Inflammatory macrophage treated with lipopolysaccharide for 1 hour (primary cell): ENCODE data around the gene MLLT1.

Experiments used
- DNase-seq, 2 donors: peaks; one replicate each; pipeline ENCODE4 v3.0.0-alpha.2; 2020 to 2022

Gene MLLT1

GRCh38 chr19:6233827-6234511 is 45.8 kb downstream of the MLLT1 start:
- peak; percentile 7 to 49 for DNase-seq

GRCh38 chr19:6233056-6233826 is 46.5 kb downstream of the MLLT1 start:
- no peak for DNase-seq

GRCh38 chr19:6232601-6233055 is 47.1 kb downstream of the MLLT1 start:
- no peak for DNase-seq

DNA sequence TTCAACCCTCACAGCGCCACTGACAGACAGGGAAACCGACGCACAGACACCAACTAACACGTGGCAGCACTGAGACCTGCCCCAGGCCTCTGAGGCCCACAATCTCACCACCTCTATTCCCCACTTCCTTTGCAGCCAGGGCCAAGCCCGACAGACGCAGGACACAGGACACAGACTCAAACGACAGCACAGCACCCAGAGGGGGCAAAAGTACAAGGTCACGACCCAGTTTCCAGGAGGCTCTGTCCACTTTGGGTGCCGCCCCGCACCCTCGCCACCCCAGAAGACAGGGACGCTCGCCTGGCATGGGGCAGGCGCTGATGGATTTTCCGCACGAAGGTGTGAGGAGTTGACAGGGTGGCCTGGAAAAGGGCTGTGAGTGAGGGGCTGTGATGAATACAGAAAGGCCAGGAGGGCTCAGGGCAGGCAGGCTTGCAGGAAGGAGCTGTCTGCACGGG is 48.8 kb downstream of the MLLT1 start:
- no peak for DNase-seq

DNA sequence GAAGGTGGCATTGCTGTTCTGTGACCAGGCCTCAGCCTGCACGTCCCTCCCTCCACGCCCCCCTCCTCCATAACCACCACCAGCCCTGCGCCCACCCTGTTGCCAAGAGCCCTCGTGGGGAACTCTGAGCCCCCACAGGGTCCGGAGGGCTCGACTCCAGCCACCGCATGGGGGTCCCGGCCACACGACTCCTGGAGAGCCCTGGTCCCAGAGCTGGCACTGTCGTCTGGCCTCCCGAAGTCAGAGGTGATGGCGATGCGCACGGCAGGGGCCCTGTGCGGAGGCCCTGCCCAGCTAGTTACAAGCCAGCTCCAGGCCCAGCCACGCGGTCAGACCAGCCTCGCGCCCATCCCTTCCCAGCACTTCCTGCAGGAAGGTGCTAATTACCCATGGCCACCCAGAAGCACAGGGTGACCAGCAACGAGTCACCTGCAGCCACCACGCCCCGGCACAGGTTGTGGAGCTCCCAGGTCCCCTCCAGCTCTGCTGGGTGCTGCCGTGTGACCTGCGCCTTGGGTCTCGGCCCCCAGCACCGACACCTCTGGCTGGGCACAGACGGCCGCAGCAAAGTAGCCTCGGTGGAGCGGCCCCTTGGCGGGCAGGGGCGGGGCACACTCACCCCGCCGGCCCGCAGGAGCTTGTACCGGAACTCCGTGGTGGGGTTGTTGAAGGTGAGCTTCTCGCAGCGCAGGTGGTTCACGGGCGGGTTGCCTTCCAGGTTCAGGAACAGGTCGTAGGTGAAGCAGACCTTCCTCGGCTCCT is 49.6 kb downstream of the MLLT1 start:
- no peak for DNase-seq

DNA sequence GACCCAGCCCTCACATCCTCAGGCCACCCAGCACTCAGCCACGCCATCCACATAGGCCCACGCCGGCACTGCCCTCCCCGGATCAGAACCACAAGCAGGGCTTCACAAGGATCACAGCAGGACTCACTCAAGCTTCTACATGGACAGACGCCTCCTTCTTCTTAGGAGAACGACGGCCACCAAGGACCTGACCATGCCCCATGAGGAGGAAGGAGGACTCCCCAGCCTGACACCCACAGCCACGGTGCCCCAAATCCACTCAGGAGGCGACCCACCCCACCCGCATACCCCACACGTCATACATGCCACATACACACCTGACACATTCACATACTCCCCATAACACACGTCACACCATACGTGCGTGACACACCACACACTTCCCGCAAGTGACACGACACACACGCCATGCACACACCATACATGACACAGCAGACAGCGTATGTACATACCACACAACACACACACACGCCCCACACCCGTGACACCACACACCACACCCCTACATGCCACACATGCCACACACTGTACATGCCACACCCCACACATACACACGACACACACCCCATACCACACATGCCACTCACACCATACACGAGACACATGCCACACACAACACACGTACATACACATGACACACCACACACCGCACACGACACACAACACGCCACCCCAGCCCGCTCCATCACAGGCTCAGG is 50.4 kb downstream of the MLLT1 start:
- DNase-seq = no peak

- no peak for DNase-seq
Measured at GRCh38 chr19:6228551-6229215, 51.1 kb downstream of the MLLT1 start.

- DNase-seq = no peak
Measured at GRCh38 chr19:6227936-6228325, 51.8 kb downstream of the MLLT1 start.

- DNase-seq = no peak
Measured at GRCh38 chr19:6227156-6227935, 52.4 kb downstream of the MLLT1 start.

DNA sequence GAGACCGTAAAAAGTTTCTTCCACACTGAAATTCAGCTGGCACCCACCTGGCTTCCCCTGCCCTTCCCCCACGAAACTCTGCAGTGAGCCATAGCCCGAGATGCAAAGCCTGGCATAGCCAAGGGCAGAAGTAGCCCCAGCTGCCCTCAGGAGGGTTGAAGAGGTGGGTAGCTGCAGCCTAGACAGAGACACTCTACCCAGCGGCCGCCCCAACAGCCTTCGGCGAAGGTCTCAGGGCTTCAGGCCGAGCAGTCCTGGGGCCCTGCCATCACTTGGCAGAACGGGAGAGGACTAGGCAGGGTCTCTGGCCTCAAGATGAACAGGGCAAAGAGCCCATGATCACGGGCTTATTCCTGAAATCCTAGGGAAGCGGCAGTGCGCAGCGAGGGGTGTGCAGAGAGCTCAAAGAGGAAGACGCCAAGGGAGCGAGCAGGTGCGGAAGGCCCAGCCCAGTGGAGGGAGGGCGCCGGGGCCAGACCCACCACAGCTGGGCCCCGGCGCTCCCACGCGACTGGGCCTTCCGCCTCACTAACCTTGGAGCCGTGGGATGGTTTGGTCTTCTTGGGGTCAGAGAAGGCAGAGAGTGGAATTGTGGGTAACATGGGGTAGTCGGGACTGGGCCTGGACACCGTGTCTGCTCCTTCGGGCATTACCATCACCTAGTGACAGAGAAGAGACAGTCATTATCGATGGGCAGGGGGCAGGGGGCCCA is 53.2 kb downstream of the MLLT1 start:
- no peak for DNase-seq

- DNase-seq = no peak
Measured at GRCh38 chr19:6226012-6226411, 53.8 kb downstream of the MLLT1 start.

- DNase-seq = no peak
Measured at GRCh38 chr19:6225232-6225865, 54.4 kb downstream of the MLLT1 start.

GRCh38 chr19:6224308-6224675 is 55.5 kb downstream of the MLLT1 start:
- DNase-seq = no peak

DNA sequence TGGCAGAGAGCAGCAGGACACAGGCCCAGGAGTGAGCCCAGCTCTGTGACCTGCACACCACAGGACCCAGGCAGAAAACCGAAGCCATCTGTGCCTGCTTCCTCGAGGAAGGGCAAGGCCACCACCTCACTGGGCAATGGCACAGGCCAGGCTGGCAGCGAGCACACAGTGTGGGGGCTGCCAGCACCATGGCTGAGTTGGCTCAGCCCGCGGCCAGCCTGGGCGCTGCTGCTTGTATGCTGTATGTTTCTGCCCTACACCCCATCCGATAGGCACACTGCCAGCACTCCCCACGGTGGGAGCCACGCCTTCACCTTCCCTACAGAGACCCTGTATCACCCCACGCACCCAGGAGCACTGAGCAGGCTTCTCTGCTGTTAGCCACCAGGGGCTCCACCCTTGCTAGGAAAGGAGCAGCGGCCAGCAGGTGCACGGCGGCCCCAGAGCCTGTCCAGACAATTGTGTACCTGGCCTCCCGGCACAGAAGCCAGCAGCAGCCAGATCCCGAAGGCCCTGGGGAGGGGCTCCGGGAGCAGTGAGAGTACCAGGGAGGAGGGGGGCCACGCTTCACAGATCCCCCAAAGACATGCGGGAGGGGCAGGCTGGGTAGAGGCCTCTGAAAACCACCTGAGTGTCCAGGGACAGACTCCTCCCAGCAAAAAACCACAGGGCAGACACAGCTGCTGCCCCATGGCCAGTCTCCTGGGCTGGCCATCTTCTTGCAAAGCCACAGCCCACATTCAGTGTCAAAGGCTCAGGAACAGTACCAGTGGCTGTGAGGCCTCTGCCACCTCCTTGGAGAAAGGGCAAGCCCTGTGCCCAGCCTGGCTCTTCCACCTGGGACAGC is 56.1 kb downstream of the MLLT1 start:
- no peak for DNase-seq

DNA sequence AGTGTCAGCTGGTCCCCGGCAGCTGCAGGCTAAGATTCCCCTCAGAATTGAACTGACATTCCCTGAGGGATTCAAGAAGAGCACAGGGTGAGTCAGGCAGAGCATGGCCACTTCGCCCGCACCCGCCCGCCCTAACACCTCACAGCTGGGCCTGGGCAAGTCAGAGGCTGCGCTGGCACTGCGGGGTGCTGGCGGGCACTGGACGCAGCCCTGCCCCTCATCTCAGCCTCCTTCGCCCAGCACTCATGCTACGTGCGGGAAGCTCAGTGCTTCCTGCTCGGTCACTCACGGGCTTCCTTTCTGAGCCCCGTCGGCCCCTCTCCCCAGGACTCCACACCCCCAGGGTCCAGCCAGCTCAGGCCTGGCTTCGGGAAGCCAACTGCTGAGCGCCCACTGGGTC is 56.9 kb downstream of the MLLT1 start:
- no peak for DNase-seq

DNA sequence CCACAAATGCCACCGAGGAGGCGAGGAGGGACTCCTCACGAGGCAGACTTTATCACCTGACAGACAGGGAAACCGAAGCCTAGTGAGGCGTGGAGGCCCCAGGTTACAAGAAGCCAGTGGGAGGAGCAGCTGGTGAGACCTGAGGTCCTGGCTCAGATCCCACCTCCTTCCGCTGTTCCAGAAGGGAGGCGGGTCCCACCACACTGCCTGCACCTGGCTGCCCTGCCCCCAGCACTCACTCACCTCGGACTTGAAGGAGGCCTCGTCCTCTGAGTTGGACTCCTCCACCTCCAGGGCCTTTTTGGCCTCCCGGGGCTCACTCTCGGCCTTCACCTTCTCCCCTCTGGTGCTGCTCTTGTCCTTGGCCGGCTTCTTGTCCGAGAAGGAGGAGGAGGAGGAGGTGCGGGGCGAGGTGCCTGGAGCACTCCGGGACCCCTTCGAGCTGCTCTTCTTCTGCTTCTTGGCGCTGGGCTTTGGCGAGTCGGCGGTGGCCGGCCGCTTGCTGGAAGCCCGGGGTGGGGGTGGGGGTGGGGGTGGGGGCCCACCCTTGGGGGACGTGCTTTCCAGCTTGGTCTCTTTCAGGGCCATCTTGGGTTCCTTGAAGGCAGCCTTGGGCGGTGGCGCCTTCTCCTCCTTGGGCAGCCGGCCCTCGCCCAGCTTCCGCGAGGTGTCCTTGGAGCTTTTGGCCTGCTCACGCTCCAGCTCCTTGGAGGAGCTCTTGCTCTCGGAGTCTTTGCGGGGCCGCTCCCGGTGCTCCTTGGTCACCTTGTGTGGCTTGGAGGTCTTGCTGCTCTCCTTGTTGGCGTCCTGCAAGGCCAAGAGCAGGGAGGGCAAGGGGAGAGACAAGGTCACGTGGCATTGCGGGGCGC is 57.7 kb downstream of the MLLT1 start:
- no peak for DNase-seq

DNA sequence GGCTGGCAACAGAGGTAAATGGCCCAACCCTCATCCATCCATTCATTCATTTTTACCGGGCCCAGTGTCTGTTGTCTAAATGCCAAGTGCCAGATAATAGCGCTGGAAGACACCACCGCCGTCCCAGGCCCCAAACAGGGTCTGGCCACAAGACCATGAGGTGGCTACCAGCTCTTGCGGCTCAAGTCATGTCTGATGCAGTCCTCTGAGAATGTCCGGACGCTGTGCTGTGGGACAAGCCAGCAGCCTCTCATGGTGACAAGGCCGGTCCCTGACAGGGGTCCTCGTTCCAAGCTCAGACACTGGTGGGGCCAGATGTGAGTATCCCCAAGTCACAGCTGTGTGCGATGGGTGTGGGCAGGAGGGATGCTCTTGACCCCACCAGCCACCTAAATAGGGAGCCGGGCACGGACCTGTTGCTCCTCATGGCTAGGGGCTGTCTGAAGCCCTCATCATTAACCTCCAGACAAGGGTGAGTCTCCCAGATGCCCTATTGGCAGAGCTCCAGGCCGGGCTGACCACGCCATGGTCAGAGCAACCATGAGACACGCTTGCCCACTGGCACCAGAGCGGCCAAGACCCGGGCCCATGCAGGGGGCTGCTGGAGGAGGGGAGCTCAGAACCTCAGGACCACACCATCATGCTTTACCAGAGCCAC is 58.4 kb downstream of the MLLT1 start:
- no peak for DNase-seq
